ENCODE results near the gene SYT9. TPM values are rescaled to one million over a fixed set of nuclear protein-coding genes. Genes with fewer than 3 reads are reported as not detected.

Gene SYT9
- total RNA-seq, 3 donors from 2014 or later (not counting 1 experiment from before 2014, with no cell fraction given) = not detected

DNA sequence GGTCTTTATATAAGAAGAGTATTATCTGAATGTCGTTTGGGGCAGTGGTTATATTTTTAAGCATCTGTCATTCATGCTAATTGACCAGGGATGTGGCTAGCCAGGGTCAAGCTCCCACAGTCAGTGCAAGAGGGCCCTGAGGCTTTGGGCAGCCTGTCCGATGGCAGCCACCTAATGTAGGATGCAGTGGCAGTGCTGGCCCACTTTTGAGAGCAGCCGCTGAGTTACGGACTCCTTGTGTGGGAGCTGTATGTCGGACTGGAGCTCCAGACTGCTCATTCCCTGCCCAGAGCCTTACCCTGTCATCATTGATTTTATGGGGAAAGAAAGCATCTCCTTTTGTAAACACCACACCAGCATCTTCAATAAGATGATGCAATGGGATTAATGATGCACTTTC lies 99.5 kb downstream of the SYT9 start:
- peaks cover 0 to 5% of the 10 kb centered on the region in 2 donors for H3K27me3 Mint-ChIP-seq (ENCODE audit: low read depth in 2 of 2)

GRCh38 chr11:7353100-7353499 lies 101.4 kb downstream of the SYT9 start:
- H3K27ac Mint-ChIP-seq = no peak overlapping the region
- H3K36me3 ChIP-seq (ENCODE audit: control insufficient read depth, insufficient read depth, low read length) = no peaks in the 10 kb centered on the region
- no peaks in the 10 kb centered on the region for H3K36me3 Mint-ChIP-seq
- ATAC-seq (no peak), DNase-seq (peak in 1 of 2 donors; percentile 50)
- WGBS (ENCODE audit: insufficient coverage) = 49% methylated on average over 4 of the region's 4 CpGs
- H3K9me3 ChIP-seq (ENCODE audit: control insufficient read depth, insufficient read depth, low read length) = no peaks in the 10 kb centered on the region
- no peaks in the 10 kb centered on the region for H3K4me1 ChIP-seq (ENCODE audit: control insufficient read depth, insufficient read depth, low read length)
- H3K27me3 ChIP-seq (ENCODE audit: control insufficient read depth, insufficient read depth, low read length) = peaks cover 2% of the 10 kb centered on the region
- no peak overlapping the region for H3K4me3 Mint-ChIP-seq
- H3K4me1 Mint-ChIP-seq = no peaks in the 10 kb centered on the region
- H3K4me3 ChIP-seq (ENCODE audit: low read length) = no peak overlapping the region
- no peaks in the 10 kb centered on the region for H3K9me3 Mint-ChIP-seq
- H3K27ac ChIP-seq (ENCODE audit: low read length) = no peak overlapping the region
- TF ChIP-seq CTCF (IDR thresholded peaks at IDR 0.05) = no peak
- H3K27me3 Mint-ChIP-seq (ENCODE audit: low read depth in 2 of 2) = peaks cover 0 to 5% of the 10 kb centered on the region in 2 donors
- intact Hi-C loops (cut with micrococcal nuclease) = loop anchor here (2.0 kb wide), 1 partner anchor 90 kb away; no protein-coding TSS in a partner anchor

More for the DNA sequence above, 99.5 kb downstream of the SYT9 start:
- Histone ChIP-seq H3K4me3 (ENCODE audit: low read length) (no peak overlapping the region), H3K27ac (ENCODE audit: low read length) (no peak overlapping the region), H3K36me3 (ENCODE audit: control insufficient read depth, insufficient read depth, low read length) (no peaks in the 10 kb centered on the region), H3K4me1 (ENCODE audit: control insufficient read depth, insufficient read depth, low read length) (no peaks in the 10 kb centered on the region), H3K27me3 (ENCODE audit: control insufficient read depth, insufficient read depth, low read length) (peaks cover 2% of the 10 kb centered on the region), H3K9me3 (ENCODE audit: control insufficient read depth, insufficient read depth, low read length) (no peaks in the 10 kb centered on the region)
- WGBS (ENCODE audit: insufficient coverage) = 86% methylated on average over 5 of the region's 5 CpGs
- ATAC-seq = no peak
- intact Hi-C loops (cut with micrococcal nuclease) = no loop called here
- H3K9me3 Mint-ChIP-seq = no peaks in the 10 kb centered on the region
- no peak overlapping the region for H3K27ac Mint-ChIP-seq
- H3K4me1 Mint-ChIP-seq = no peaks in the 10 kb centered on the region
- no peak for TF ChIP-seq CTCF (IDR thresholded peaks at IDR 0.05)
- DNase-seq = no peak
- H3K4me3 Mint-ChIP-seq = no peak overlapping the region
- no peaks in the 10 kb centered on the region for H3K36me3 Mint-ChIP-seq

DNA sequence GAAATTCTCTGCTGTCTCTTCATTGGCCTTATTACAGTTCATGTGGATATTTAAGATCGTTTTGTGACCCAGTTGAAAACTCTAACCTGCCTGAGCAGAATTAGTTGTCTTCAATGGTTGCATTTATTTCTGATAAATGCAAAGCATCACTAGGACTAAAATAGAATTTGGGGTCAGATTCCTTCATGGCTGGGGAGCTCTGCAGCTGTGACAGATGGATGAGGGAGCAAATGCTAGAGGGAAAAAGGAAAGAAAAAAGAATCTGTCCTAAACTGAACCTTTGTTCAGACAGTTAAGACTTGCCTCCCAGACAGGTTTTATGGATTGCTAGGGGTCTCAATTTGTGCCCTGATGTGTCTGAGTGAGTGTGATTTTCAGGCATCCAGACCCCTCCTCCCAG lies 113.0 kb downstream of the SYT9 start:
- Histone ChIP-seq H3K27ac (ENCODE audit: low read length) (no peak overlapping the region), H3K9me3 (ENCODE audit: control insufficient read depth, insufficient read depth, low read length) (no peaks in the 10 kb centered on the region), H3K27me3 (ENCODE audit: control insufficient read depth, insufficient read depth, low read length) (no peaks in the 10 kb centered on the region), H3K4me3 (ENCODE audit: low read length) (no peak overlapping the region), H3K4me1 (ENCODE audit: control insufficient read depth, insufficient read depth, low read length) (no peaks in the 10 kb centered on the region), H3K36me3 (ENCODE audit: control insufficient read depth, insufficient read depth, low read length) (no peaks in the 10 kb centered on the region)
- H3K9me3 Mint-ChIP-seq = no peaks in the 10 kb centered on the region
- no peaks in the 10 kb centered on the region for H3K4me1 Mint-ChIP-seq
- peaks cover 6% of the 10 kb centered on the region in 2 donors for H3K27me3 Mint-ChIP-seq (ENCODE audit: low read depth in 2 of 2)
- intact Hi-C loops (cut with micrococcal nuclease) = no loop called here
- ATAC-seq = no peak
- TF ChIP-seq CTCF (IDR thresholded peaks at IDR 0.05) = no peak
- WGBS (ENCODE audit: insufficient coverage) = 79% methylated on average over 1 of the region's 1 CpG
- DNase-seq = no peak
- H3K4me3 Mint-ChIP-seq = no peak overlapping the region
- no peak overlapping the region for H3K27ac Mint-ChIP-seq
- no peaks in the 10 kb centered on the region for H3K36me3 Mint-ChIP-seq

- ATAC-seq = no peak
- no peaks in the 10 kb centered on the region for H3K36me3 ChIP-seq (ENCODE audit: control insufficient read depth, insufficient read depth, low read length)
- Mint-ChIP-seq H3K9me3 (peaks cover 2 to 3% of the 10 kb centered on the region in 2 donors), H3K4me1 (no peaks in the 10 kb centered on the region), H3K27me3 (ENCODE audit: low read depth in 2 of 2) (peaks cover 6 to 13% of the 10 kb centered on the region in 2 donors), H3K27ac (no peak overlapping the region), H3K4me3 (no peak overlapping the region), H3K36me3 (no peaks in the 10 kb centered on the region)
- H3K4me1 ChIP-seq (ENCODE audit: control insufficient read depth, insufficient read depth, low read length) = no peaks in the 10 kb centered on the region
- TF ChIP-seq CTCF (IDR thresholded peaks at IDR 0.05) = no peak
- DNase-seq = no peak
- intact Hi-C loops (cut with micrococcal nuclease) = no loop called here
- no peak overlapping the region for H3K27ac ChIP-seq (ENCODE audit: low read length)
- no peak overlapping the region for H3K4me3 ChIP-seq (ENCODE audit: low read length)
- H3K27me3 ChIP-seq (ENCODE audit: control insufficient read depth, insufficient read depth, low read length) = no peaks in the 10 kb centered on the region
- no peaks in the 10 kb centered on the region for H3K9me3 ChIP-seq (ENCODE audit: control insufficient read depth, insufficient read depth, low read length)
Measured at GRCh38 chr11:7367803-7368202, 116.1 kb downstream of the SYT9 start.
